ENCODE results near the gene FPR2. TPM values are rescaled to one million over a fixed set of nuclear protein-coding genes. Genes with fewer than 3 reads are reported as not detected.

Gene FPR2
- total and polyA plus RNA-seq, 4 donors, result 0.15 to 4.1 (median 2.4) TPM

DNA sequence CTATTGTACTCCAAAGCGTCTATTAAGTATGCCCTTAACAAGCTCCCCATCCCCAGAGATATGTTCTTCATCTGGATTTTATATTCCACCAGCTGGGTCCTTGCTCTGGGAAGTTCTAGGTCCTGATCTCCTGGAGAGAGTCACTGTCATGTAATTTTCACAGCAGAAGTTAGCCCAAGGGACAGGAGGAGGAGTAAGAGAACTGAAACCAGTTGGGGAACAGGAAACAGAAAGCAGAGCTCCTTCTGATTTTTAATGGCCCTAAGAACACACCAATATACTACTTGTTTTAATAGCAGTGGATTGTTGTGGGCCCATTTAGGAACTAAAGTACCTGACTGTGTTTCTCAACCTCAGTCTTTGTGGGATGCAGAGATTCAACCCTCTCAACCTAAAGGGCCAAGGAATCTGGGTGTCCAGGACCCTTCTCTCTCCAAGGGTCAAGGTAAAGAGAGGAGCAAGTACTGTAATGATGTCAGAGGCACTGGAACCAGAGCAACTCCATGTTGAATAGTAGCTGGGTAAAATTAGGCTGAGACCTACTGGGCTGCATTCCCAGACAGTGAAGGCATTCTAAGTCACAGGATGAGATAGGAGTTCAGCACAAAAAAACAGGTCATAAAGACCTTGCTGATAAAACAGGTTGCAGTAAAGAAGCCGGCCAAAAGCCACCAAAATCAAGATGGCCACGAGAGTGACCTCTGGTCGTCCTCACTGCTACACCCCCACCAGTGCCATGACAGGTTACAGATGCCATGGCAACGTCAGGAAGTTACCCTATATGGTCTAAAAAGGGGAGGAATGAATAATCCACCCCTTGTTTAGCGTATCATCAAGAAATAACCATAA lies 25.9 kb downstream of the FPR2 start (continued):
- TF ChIP-seq, protein P1, sequence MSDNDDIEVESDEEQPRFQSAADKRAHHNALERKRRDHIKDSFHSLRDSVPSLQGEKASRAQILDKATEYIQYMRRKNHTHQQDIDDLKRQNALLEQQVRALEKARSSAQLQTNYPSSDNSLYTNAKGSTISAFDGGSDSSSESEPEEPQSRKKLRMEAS (IDR thresholded peaks at IDR 0.05), result no peak
- TF ChIP-seq ZBTB33 (IDR thresholded peaks at IDR 0.05) (no peak), RXRA (IDR thresholded peaks at IDR 0.05) (no peak)

DNA sequence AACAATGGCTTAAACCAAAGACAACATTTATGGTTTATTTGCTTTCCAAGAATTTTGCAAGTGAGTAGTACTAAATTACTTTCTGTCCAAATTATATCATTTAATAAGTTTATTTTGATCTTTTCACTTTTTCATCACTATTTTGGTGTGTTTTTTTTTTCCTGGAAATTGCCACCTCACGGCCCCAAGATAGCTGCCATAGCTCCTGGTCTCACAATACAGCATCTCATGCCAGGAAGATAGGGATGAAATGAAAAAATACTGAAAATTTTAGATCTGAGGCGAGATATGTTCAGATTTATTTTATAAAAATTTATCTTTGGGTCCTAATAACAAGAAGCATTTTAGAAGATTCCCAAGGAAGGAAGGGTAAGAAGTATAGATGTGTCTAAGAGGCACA lies 27.0 kb downstream of the FPR2 start:
- TF ChIP-seq GABPA (IDR thresholded peaks at IDR 0.05 in 1 of 2, conservative IDR thresholded peaks at IDR 0.05 in 1 of 2) (no peak), RAD21 (IDR thresholded peaks at IDR 0.05) (no peak)
- no peak for DNase-seq (ENCODE audit: low spot score)
- Histone ChIP-seq H3K9me3 (ENCODE audit: control insufficient read depth in 4 of 4, low read length in 3 of 4) (peaks cover 0 to 8% (median 5%) of the 10 kb centered on the region in 4 donors), H3K9ac (ENCODE audit: low read depth in 1 of 2, low read length in 2 of 2) (no peak overlapping the region), H3K4me3 (ENCODE audit: low read depth in 1 of 3, low read length in 3 of 3) (no peak overlapping the region), H3K27me3 (ENCODE audit: control insufficient read depth in 4 of 4, insufficient read depth in 4 of 4, low read length in 3 of 4) (no peaks in the 10 kb centered on the region), H3K4me1 (ENCODE audit: control insufficient read depth in 4 of 4, insufficient read depth in 4 of 4, low read length in 3 of 4) (no peaks in the 10 kb centered on the region), H3K27ac (ENCODE audit: low read depth in 1 of 2, low read length in 2 of 2) (no peak overlapping the region), H3K36me3 (ENCODE audit: control insufficient read depth in 4 of 4, insufficient read depth in 3 of 4, low read depth in 1 of 4, low read length in 3 of 4) (no peaks in the 10 kb centered on the region)
- 59% methylated on average over 2 of the region's 2 CpGs for WGBS

DNA sequence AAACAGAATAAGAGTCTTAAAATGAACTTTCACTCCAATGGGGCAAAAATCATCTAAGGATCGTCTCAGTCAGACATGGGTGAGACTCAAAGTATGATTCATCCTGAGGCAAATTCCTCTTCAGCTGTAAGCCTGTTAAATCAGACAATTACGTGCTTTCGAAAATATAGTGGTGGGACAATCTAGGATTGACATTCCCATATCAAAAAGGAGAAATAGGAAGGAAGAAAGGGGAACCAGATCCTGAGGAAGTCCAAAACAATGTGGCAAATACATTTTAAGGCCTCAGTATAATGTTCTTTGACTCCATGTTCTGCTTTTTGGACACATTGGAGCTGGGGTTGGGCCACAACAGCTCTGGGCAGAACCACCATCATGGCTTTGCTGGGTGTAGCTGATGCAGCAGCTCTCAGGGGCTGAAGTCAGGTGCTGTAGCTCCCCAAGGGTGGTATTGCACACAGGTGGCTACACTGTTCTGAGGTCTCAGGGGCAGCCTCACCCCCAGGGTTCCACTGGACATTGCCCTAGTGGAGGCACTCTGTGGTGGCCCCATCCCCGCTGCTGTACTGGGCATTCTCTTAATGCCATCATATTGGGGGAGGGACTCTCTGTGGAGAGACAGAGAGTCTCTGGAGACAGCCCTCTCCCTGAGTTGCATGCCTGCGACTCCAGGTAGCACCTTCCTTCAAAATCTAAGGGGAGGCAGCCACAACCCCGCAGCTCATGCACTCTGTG lies 28.2 kb downstream of the FPR2 start:
- H3K27ac ChIP-seq (ENCODE audit: low read depth in 1 of 2, low read length in 2 of 2), result no peak overlapping the region
- H3K27me3 ChIP-seq (ENCODE audit: control insufficient read depth in 4 of 4, insufficient read depth in 4 of 4, low read length in 3 of 4), result no peaks in the 10 kb centered on the region
- no peak for DNase-seq (ENCODE audit: low spot score)
- H3K9me3 ChIP-seq (ENCODE audit: control insufficient read depth in 4 of 4, low read length in 3 of 4), result peaks cover 0 to 8% (median 5%) of the 10 kb centered on the region in 4 donors
- H3K36me3 ChIP-seq (ENCODE audit: control insufficient read depth in 4 of 4, insufficient read depth in 3 of 4, low read depth in 1 of 4, low read length in 3 of 4), result no peaks in the 10 kb centered on the region
- H3K9ac ChIP-seq (ENCODE audit: low read depth in 1 of 2, low read length in 2 of 2), result no peak overlapping the region
- no peaks in the 10 kb centered on the region for H3K4me1 ChIP-seq (ENCODE audit: control insufficient read depth in 4 of 4, insufficient read depth in 4 of 4, low read length in 3 of 4)
- no peak overlapping the region for H3K4me3 ChIP-seq (ENCODE audit: low read depth in 1 of 3, low read length in 3 of 3)
- TF ChIP-seq TAF1 (conservative IDR thresholded peaks at IDR 0.05) (no peak), ZBTB33 (IDR thresholded peaks at IDR 0.05) (no peak)
- WGBS, result 70% methylated on average over 6 of the region's 6 CpGs

- H3K9me3 ChIP-seq (ENCODE audit: control insufficient read depth in 4 of 4, low read length in 3 of 4), result peaks cover 0 to 8% (median 5%) of the 10 kb centered on the region in 4 donors
- H3K4me1 ChIP-seq (ENCODE audit: control insufficient read depth in 4 of 4, insufficient read depth in 4 of 4, low read length in 3 of 4), result no peaks in the 10 kb centered on the region
- H3K36me3 ChIP-seq (ENCODE audit: control insufficient read depth in 4 of 4, insufficient read depth in 3 of 4, low read depth in 1 of 4, low read length in 3 of 4), result no peaks in the 10 kb centered on the region
- WGBS, result 63% methylated on average over 2 of the region's 2 CpGs
- H3K9ac ChIP-seq (ENCODE audit: low read depth in 1 of 2, low read length in 2 of 2), result no peak overlapping the region
- no peaks in the 10 kb centered on the region for H3K27me3 ChIP-seq (ENCODE audit: control insufficient read depth in 4 of 4, insufficient read depth in 4 of 4, low read length in 3 of 4)
- H3K4me3 ChIP-seq (ENCODE audit: low read depth in 1 of 3, low read length in 3 of 3), result no peak overlapping the region
- no peak overlapping the region for H3K27ac ChIP-seq (ENCODE audit: low read depth in 1 of 2, low read length in 2 of 2)
- no peak for DNase-seq (ENCODE audit: low spot score)
- TF ChIP-seq YY1 (IDR thresholded peaks at IDR 0.05), result no peak
- no peak for TF ChIP-seq FOXA2 (IDR thresholded peaks at IDR 0.05)
- TF ChIP-seq RXRA (IDR thresholded peaks at IDR 0.05), result no peak
- TF ChIP-seq, protein P2, sequence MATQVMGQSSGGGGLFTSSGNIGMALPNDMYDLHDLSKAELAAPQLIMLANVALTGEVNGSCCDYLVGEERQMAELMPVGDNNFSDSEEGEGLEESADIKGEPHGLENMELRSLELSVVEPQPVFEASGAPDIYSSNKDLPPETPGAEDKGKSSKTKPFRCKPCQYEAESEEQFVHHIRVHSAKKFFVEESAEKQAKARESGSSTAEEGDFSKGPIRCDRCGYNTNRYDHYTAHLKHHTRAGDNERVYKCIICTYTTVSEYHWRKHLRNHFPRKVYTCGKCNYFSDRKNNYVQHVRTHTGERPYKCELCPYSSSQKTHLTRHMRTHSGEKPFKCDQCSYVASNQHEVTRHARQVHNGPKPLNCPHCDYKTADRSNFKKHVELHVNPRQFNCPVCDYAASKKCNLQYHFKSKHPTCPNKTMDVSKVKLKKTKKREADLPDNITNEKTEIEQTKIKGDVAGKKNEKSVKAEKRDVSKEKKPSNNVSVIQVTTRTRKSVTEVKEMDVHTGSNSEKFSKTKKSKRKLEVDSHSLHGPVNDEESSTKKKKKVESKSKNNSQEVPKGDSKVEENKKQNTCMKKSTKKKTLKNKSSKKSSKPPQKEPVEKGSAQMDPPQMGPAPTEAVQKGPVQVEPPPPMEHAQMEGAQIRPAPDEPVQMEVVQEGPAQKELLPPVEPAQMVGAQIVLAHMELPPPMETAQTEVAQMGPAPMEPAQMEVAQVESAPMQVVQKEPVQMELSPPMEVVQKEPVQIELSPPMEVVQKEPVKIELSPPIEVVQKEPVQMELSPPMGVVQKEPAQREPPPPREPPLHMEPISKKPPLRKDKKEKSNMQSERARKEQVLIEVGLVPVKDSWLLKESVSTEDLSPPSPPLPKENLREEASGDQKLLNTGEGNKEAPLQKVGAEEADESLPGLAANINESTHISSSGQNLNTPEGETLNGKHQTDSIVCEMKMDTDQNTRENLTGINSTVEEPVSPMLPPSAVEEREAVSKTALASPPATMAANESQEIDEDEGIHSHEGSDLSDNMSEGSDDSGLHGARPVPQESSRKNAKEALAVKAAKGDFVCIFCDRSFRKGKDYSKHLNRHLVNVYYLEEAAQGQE (IDR thresholded peaks at IDR 0.05), result no peak
- no peak for TF ChIP-seq FOXA1 (IDR thresholded peaks at IDR 0.05)
- no peak for TF ChIP-seq ZBTB33 (IDR thresholded peaks at IDR 0.05)
- no peak for TF ChIP-seq GABPA (IDR thresholded peaks at IDR 0.05 in 1 of 2, conservative IDR thresholded peaks at IDR 0.05 in 1 of 2)
- TF ChIP-seq TAF1 (conservative IDR thresholded peaks at IDR 0.05), result no peak
- TF ChIP-seq, protein P3, sequence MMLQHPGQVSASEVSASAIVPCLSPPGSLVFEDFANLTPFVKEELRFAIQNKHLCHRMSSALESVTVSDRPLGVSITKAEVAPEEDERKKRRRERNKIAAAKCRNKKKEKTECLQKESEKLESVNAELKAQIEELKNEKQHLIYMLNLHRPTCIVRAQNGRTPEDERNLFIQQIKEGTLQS (IDR thresholded peaks at IDR 0.05), result no peak
- TF ChIP-seq HNF4A (conservative IDR thresholded peaks at IDR 0.05), result no peak
Measured at GRCh38 chr19:51792932-51793331, 32.0 kb downstream of the FPR2 start.
